Right cardiac atrium (tissue), 5 donors: Measurements from ENCODE around the gene TTC3. TPM values are rescaled to one million over a fixed set of nuclear protein-coding genes. Genes with fewer than 3 reads are reported as not detected.

Experiments
- ATAC-seq, 2 donors: fragments of 200-7000 bp; cut with Tn5 transposase; one replicate each; pipeline versions ENCODE4 v1.8.0 to v1.9.1; 2020; ENCODE audit warnings: moderate library complexity in 2 of 2, mild to moderate bottlenecking in 1 of 2
- DNase-seq, 3 donors: peaks; one replicate each; pipeline ENCODE4 v3.0.0-alpha.2; 2020
- H3K27ac ChIP-seq: one replicate; pipeline ENCODE4 v1.5.1; 2013; ENCODE audit warnings: mild to moderate bottlenecking, low read length, control low read depth, moderate library complexity
- H3K27me3 ChIP-seq: one replicate; pipeline ENCODE4 v1.6.1; 2013; ENCODE audit not compliant: control insufficient read depth, insufficient read depth
- H3K4me1 ChIP-seq: one replicate; pipeline ENCODE4 v1.6.1; 2013; ENCODE audit warnings: low read length; ENCODE audit not compliant: control insufficient read depth, insufficient read depth
- H3K4me3 ChIP-seq: one replicate; pipeline ENCODE4 v1.5.1; 2013; ENCODE audit warnings: low read length, control low read depth
- H3K9me3 ChIP-seq: one replicate; pipeline ENCODE4 v1.6.1; 2013; ENCODE audit warnings: low read length; ENCODE audit not compliant: control insufficient read depth
- WGBS: extraction: QIAGEN DNeasy Blood & Tissue Kit; methylation state at CpG from one replicate; pipeline ENCODE4 v1.1.7; 2013; 5-methylcytosine and 5-hydroxymethylcytosine counted together
- intact Hi-C, 4 donors: fragments of 100-400 bp; cut with DNase I; formaldehyde crosslinking; loops; one replicate each; pipeline versions ENCODE4 v1.11.0 to v1.14.0; 2022 to 2023
- polyA plus RNA-seq: library from polyadenylated mRNA; stranded (reverse); fragments of 200-250 nt; gene quantifications from one replicate; pipeline ENCODE4 v1.2.3, GENCODE V29; 2013
- total RNA-seq, 4 donors: library from RNA; stranded (reverse); fragmentation: NEBNext Ultra II Directional; extraction: Animal tissue kit (Norgen Biotek cat#: 25700); gene quantifications; one replicate each; pipeline ENCODE4 v1.2.1, GENCODE V29; 2021
- donor health status: healthy with polysubstance abuse.
- donor health status: DM: no; HTN: yes; CAD: no.
- donor health status: DM: no; HTN: no; CAD: no.
- donor health status: DM: no; HTN: yes; CAD: no; lungs with severe emphysema.
- donor health status: DM: yes; HTN: yes; CAD: no.

The TTC3 gene
- total and polyA plus RNA-seq, 5 donors, result 17.9 to 77.8 (median 66.0) TPM

GRCh38 chr21:37196847-37197246 lies 123.8 kb downstream of the TTC3 start:
- H3K9me3 ChIP-seq, result no peaks in the 10 kb centered on the region
- WGBS, result 94% methylated on average over 8 of the region's 8 CpGs
- intact Hi-C loops, result no loop called here
- H3K4me1 ChIP-seq, result no peaks in the 10 kb centered on the region
- ATAC-seq (no peak), DNase-seq (no peak)
- H3K27ac ChIP-seq, result no peak overlapping the region
- no peaks in the 10 kb centered on the region for H3K27me3 ChIP-seq
- H3K4me3 ChIP-seq, result no peak overlapping the region

GRCh38 chr21:37197746-37198145 lies 124.7 kb downstream of the TTC3 start:
- no peak for DNase-seq
- Histone ChIP-seq H3K27me3 (no peaks in the 10 kb centered on the region), H3K9me3 (no peaks in the 10 kb centered on the region), H3K4me3 (no peak overlapping the region), H3K4me1 (no peaks in the 10 kb centered on the region), H3K27ac (no peak overlapping the region)
- 92% methylated on average over 4 of the region's 4 CpGs for WGBS
- no peak for ATAC-seq
- intact Hi-C loops, result no loop called here

- Histone ChIP-seq H3K9me3 (no peaks in the 10 kb centered on the region), H3K4me3 (no peak overlapping the region), H3K4me1 (no peaks in the 10 kb centered on the region), H3K27me3 (no peaks in the 10 kb centered on the region), H3K27ac (no peak overlapping the region)
- DNase-seq (no peak), ATAC-seq (no peak)
- intact Hi-C loops, result no loop called here
- 85% methylated on average over 11 of the region's 11 CpGs for WGBS
These were observed 126.2 kb downstream of the TTC3 start for GRCh38 chr21:37199057-37199924.

GRCh38 chr21:37200641-37201480 lies 127.8 kb downstream of the TTC3 start:
- 89% methylated on average over 16 of the region's 16 CpGs for WGBS
- ATAC-seq (no peak), DNase-seq (no peak)
- Histone ChIP-seq H3K4me1 (no peaks in the 10 kb centered on the region), H3K9me3 (no peaks in the 10 kb centered on the region), H3K27ac (no peak overlapping the region), H3K27me3 (no peaks in the 10 kb centered on the region), H3K4me3 (no peak overlapping the region)
- intact Hi-C loops, result no loop called here

- DNase-seq (no peak), ATAC-seq (no peak)
- 87% methylated on average over 14 of the region's 14 CpGs for WGBS
These were observed 129.4 kb downstream of the TTC3 start for GRCh38 chr21:37202221-37203110.

GRCh38 chr21:37204580-37204979 lies 131.5 kb downstream of the TTC3 start:
- Histone ChIP-seq H3K9me3 (no peaks in the 10 kb centered on the region), H3K4me3 (no peak overlapping the region), H3K4me1 (peaks cover 8% of the 10 kb centered on the region), H3K27me3 (no peaks in the 10 kb centered on the region), H3K27ac (no peak overlapping the region)
- 67% methylated on average over 7 of the region's 7 CpGs for WGBS
- intact Hi-C loops, result no loop called here
- no peak for DNase-seq
- no peak for ATAC-seq

More at GRCh38 chr21:37202221-37203110, 129.4 kb downstream of the TTC3 start:
- Histone ChIP-seq H3K27me3 (no peaks in the 10 kb centered on the region), H3K4me1 (peaks cover 4% of the 10 kb centered on the region), H3K9me3 (no peaks in the 10 kb centered on the region), H3K4me3 (no peak overlapping the region), H3K27ac (no peak overlapping the region)
- intact Hi-C loops, result no loop called here

GRCh38 chr21:37206496-37206895 lies 133.4 kb downstream of the TTC3 start:
- 91% methylated on average over 7 of the region's 7 CpGs for WGBS
- H3K4me1 ChIP-seq, result peaks cover 8% of the 10 kb centered on the region
- intact Hi-C loops, result no loop called here
- H3K9me3 ChIP-seq, result no peaks in the 10 kb centered on the region
- H3K27ac ChIP-seq, result peak overlapping the region; percentile 70
- ATAC-seq, result no peak
- no peaks in the 10 kb centered on the region for H3K27me3 ChIP-seq
- no peak overlapping the region for H3K4me3 ChIP-seq
- no peak for DNase-seq

GRCh38 chr21:37207441-37208009 lies 134.5 kb downstream of the TTC3 start:
- H3K4me1 ChIP-seq, result peaks cover 8% of the 10 kb centered on the region
- DNase-seq (no peak), ATAC-seq (peak; percentile 56 to 74)
- H3K4me3 ChIP-seq, result no peak overlapping the region
- H3K9me3 ChIP-seq, result no peaks in the 10 kb centered on the region
- peak overlapping the region; percentile 76 for H3K27ac ChIP-seq
- WGBS, result 34% methylated on average over 6 of the region's 6 CpGs
- intact Hi-C loops, result no loop called here
- H3K27me3 ChIP-seq, result no peaks in the 10 kb centered on the region

DNA sequence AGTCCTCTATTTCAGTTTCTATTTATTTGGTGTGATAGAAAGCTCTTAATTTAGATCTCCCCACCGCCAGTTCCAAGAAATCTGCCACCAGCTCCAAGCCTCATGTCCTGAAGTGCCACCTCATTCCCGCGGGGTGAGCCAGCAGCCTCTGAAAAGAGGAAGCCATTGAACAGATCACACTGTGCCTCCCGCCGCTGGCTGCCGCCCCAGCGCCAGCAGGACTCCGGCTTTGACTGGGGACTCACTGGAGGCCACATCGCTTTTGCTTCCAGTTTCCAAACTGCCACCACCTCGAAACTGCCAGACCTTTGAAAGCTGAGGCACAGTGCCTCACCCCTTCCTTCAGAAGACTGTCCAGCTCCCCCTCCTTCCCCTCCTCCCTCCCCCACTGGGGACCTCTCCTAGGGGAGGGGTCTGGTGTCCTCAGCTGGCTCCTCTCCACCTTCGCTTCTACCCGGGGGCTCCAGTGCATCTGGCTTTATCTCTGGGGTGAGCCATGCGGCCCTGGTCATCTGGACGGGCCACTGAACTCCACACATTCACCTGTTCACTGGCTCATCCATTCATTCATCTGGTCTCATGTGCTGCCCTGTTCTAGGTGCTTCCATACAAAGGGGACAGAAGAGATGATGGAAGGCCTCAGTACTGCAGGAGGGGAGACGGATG lies 135.1 kb downstream of the TTC3 start:
- peak; percentile 72 to 92 (median 89) for DNase-seq
- H3K27ac ChIP-seq, result peak overlapping the region; percentile 84
- peaks cover 8% of the 10 kb centered on the region for H3K4me1 ChIP-seq
- no peak overlapping the region for H3K4me3 ChIP-seq
- H3K27me3 ChIP-seq, result no peaks in the 10 kb centered on the region
- intact Hi-C loops, result no loop called here
- 35% methylated on average over 15 of the region's 15 CpGs for WGBS
- peak; percentile 91 to 92 for ATAC-seq
- H3K9me3 ChIP-seq, result no peaks in the 10 kb centered on the region

DNA sequence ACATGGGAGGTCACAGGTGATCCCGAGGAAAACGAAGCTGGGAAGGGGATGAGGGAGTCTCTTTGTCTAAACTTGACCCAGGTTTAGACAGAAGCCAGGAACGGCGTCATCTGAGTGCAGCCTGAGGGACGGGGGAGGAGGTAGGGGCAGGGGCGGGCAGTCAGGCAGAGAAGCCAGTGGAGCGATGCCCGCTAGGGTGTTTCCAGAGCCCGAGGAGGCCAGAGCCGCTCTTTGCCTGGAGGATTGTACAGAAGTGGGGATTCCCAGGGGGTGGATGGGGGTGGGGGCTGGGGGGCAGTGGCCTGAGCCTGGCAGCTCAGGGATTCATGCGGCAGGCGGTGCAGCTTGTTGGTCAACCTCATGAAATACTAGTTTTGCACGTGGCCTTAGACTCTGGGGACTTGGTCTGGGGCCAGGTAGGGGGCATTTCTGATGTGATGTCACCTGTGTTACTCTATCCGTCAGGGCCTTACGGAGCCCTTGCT lies 135.7 kb downstream of the TTC3 start:
- ATAC-seq (peak; percentile 44), DNase-seq (no peak)
- Histone ChIP-seq H3K27ac (peak overlapping the region; percentile 84), H3K9me3 (no peaks in the 10 kb centered on the region), H3K4me1 (peaks cover 8% of the 10 kb centered on the region), H3K4me3 (no peak overlapping the region), H3K27me3 (no peaks in the 10 kb centered on the region)
- intact Hi-C loops, result no loop called here
- WGBS, result 71% methylated on average over 15 of the region's 15 CpGs
